Muscle layer of duodenum (tissue), 2 donors: ENCODE data around the gene ADAMTSL4.
A peak's percentile ranks its signal among the peaks of the same experiment; 100 is the strongest.

Experiments
- H3K27ac ChIP-seq: one replicate; pipeline ENCODE4 v1.7.0; 2013; ENCODE audit warnings: mild to moderate bottlenecking, low read length
- H3K27me3 ChIP-seq: one replicate; pipeline ENCODE4 v1.7.0; 2013; ENCODE audit warnings: low read depth, mild to moderate bottlenecking, control low read depth, low read length
- H3K36me3 ChIP-seq, 2 donors: one replicate each; pipeline ENCODE4 v1.7.0; 2013; ENCODE audit warnings: low read length in 2 of 2, control low read depth in 1 of 2, mild to moderate bottlenecking in 1 of 2; ENCODE audit not compliant: insufficient read depth in 2 of 2, control insufficient read depth in 1 of 2
- H3K4me1 ChIP-seq, 2 donors: one replicate each; pipeline ENCODE4 v1.7.0; 2013; ENCODE audit warnings: low read length in 2 of 2, mild to moderate bottlenecking in 2 of 2, control low read depth in 1 of 2, moderate library complexity in 1 of 2; ENCODE audit not compliant: insufficient read depth in 2 of 2, control insufficient read depth in 1 of 2
- H3K4me3 ChIP-seq, 2 donors: one replicate each; pipeline ENCODE4 v1.7.0; 2013; ENCODE audit warnings: low read length in 2 of 2, low read depth in 1 of 2, mild to moderate bottlenecking in 1 of 2
- H3K9me3 ChIP-seq, 2 donors: one replicate each; pipeline ENCODE4 v1.7.0; 2013; ENCODE audit warnings: low read length in 2 of 2, control low read depth in 1 of 2, mild to moderate bottlenecking in 1 of 2; ENCODE audit not compliant: control insufficient read depth in 1 of 2
- donor health status: healthy.

ADAMTSL4 gene

DNA sequence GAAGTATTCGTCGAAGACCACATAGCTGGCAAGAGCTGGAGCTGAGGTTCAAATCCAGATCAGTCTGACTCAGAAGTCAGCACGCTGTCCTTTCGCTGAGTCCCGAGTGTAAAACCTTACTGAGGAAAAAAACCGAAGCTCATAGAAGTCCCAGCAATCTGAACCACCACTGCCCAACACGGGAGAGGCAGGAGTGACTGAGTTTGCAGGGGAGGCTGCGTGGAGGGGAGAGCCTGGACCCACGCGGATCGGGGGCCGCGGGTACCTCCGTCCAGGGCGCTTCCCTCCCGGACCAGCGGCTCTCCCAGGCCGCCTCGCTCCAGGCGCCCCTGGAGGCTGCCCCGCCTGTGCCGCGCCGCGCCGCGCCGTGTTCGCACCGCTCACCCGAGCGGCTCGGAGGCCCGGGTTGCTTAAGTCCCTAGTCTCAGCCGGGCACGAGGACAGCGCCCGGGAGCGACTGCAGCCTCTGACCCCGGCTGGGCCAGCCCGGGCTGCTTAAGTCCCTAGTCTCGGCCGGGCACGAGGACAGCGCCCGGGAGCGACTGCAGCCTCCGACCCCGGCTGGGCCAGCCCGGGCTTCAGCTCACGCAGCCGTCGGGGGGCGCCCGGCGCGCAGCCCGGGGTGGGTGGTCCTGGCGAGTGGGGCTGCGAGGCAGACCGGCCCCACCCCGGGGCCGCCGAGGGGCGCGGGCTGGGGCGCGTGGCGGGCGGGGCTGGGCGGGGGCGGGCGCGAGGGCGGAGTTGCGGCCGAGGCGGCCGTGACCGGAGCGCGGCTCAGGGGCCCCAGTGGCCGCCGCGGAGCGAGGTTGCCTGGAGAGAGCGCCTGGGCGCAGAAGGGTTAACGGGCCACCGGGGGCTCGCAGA is at the start of gene ADAMTSL4:
Gene ADAMTSL4 (plus strand): TSS at position 777 of the 864 bp plus-strand sequence. CDS start 2,881 bp downstream, outside the sequence.
- no peaks in the 10 kb centered on the region for H3K27me3 ChIP-seq
- peak within 1 kb of the TSS; percentile 57 to 60 for H3K4me3 ChIP-seq
- H3K36me3 ChIP-seq: no peaks in the 10 kb centered on the region
- H3K27ac ChIP-seq: peak within 1 kb of the TSS; percentile 81
- H3K9me3 ChIP-seq: no peaks in the 10 kb centered on the region
- peaks cover 9 to 19% of the 10 kb centered on the region in 2 donors for H3K4me1 ChIP-seq

DNA sequence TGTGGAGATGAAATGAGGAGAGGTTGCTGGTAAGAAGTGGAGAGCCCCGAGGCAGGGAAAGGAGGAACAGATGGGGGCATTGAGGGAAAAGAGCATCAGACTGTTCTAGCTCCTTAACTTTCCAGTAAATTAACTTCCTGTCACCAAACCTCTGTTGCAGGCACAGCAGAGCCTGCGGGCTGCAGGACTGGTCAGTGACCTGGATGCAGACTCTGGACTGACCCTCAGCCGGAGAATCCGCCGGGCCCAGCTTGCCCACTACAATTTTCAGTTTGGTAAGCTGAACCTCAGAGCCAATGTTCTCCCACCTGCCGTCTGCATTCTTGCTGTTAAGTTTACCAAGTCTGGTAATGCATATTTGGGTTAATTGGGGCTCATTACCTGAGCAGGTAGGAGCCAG is 43.8 kb upstream of the ADAMTSL4 start:
- no peak overlapping the region for H3K27ac ChIP-seq
- no peaks in the 10 kb centered on the region for H3K9me3 ChIP-seq
- H3K4me1 ChIP-seq: peaks cover 4 to 6% of the 10 kb centered on the region in 2 donors
- H3K4me3 ChIP-seq: no peak overlapping the region
- no peaks in the 10 kb centered on the region for H3K27me3 ChIP-seq
- peaks cover 32 to 34% of the 10 kb centered on the region in 2 donors for H3K36me3 ChIP-seq

DNA sequence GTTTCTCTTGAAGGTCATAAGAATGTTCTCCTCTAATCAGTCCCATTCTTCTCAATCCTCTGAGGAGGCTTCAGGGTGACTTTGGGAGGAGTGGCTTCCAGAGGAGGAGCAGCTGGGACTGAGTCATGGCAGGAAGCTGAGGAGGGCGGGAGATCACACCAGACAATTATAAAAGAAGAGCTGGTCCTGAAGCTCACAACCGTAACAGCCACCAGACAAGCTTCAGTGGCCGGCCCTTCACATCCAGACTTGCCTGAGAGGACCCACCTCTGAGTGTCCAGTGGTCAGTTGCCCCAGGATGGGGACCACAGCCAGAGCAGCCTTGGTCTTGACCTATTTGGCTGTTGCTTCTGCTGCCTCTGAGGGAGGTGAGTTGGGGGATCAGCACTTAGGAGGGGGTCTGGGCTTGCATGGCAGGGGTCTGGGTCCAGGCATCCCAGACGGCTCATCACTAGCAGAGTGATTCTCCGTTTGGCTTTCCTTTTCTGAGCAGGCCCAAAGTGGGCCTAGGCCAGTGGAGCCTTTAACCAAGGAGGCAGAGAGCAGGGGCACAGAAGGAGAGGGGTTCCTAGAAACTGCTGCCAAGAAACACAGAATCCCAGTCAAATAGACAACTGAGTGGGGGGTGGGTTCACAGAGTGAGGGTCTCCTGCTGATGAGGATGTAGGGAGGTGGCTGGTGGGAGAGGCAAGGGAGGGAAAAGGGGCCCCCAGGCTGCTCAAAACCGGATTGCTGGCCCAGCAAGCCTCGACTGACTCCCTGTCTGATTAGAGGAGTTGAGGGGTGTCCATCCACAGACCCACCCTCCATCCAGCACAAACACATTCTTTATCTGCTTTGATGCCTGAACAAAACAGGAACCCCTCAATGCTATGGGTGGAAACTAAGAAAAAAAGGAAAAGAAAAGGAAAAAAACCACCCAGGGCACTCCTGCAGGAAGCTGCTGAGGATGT is 41.0 kb upstream of the ADAMTSL4 start, which contains the start of gene ECM1:
Gene ECM1 (plus strand): TSS at position 198 of the 953 bp plus-strand sequence. CDS start 101 bp downstream, at position 299.
- Histone ChIP-seq H3K36me3 (peaks cover 29 to 36% of the 10 kb centered on the region in 2 donors), H3K4me3 (peak within 1 kb of the TSS; percentile 52 to 53), H3K9me3 (no peaks in the 10 kb centered on the region), H3K4me1 (peaks cover 4 to 6% of the 10 kb centered on the region in 2 donors), H3K27ac (peak within 1 kb of the TSS; percentile 87), H3K27me3 (no peaks in the 10 kb centered on the region)

DNA sequence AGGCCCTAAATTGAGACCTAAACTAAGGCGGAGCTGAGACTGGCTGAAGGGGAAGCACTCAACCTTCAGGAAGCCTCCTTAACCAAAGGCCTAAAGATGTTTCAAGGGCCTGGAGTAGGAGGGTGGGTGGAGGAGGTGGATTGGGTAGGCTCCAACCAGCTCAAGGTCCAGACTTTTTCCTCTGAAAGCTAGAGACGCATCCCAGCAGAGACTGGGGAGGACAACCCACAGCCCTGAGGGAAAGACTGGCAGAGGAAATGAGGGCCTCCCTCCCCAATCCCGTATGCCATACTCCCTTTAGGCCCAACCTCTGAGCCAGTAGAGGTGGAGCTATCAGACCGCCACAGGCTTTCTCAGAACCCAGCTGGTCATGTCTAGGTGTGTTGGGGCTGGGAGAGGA is 40.2 kb upstream of the ADAMTSL4 start:
- Histone ChIP-seq H3K4me3 (peak overlapping the region; percentile 24 to 53), H3K4me1 (peaks cover 4 to 6% of the 10 kb centered on the region in 2 donors), H3K27ac (no peak overlapping the region), H3K27me3 (no peaks in the 10 kb centered on the region), H3K9me3 (no peaks in the 10 kb centered on the region), H3K36me3 (peaks cover 27 to 36% of the 10 kb centered on the region in 2 donors)

DNA sequence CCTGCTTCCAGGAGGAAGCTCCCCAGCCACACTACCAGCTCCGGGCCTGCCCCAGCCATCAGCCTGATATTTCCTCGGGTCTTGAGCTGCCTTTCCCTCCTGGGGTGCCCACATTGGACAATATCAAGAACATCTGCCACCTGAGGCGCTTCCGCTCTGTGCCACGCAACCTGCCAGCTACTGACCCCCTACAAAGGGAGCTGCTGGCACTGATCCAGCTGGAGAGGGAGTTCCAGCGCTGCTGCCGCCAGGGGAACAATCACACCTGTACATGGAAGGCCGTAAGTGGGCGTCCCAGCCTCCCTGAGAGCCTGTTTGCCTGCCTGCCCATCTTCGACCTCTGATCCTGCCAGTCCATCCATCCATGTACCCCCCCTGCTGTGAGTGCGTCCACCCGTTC is 37.7 kb upstream of the ADAMTSL4 start:
- H3K27ac ChIP-seq: no peak overlapping the region

DNA sequence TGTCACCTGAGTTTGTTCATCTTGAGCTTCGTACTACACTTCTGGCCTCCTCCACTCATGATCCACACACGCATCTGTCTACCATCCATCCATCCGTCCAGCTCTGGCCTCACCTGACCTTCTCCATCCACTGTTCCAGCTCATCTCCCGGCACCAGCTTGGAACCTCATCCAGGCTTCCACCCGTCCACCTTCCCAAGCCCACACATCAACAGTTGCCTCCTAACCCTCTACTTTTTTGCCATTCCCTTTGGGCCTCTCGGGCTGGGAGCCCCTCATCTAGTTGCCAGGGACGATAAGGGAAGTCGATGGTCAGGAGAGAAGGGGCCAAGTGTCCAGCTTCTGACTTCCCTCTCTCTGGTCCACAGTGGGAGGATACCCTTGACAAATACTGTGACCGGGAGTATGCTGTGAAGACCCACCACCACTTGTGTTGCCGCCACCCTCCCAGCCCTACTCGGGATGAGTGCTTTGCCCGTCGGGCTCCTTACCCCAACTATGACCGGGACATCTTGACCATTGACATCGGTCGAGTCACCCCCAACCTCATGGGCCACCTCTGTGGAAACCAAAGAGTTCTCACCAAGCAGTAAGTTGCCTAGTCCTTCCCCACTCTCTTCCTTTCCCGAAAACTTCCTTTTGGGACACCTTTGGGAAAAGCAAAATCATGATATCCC is 37.1 kb upstream of the ADAMTSL4 start:
- Histone ChIP-seq H3K27me3 (no peaks in the 10 kb centered on the region), H3K27ac (no peak overlapping the region), H3K4me3 (no peak overlapping the region), H3K4me1 (peaks cover 12 to 16% of the 10 kb centered on the region in 2 donors), H3K9me3 (no peaks in the 10 kb centered on the region), H3K36me3 (peaks cover 0 to 7% of the 10 kb centered on the region in 2 donors)

More for the DNA sequence above, 37.7 kb upstream of the ADAMTSL4 start:
- Histone ChIP-seq H3K4me3 (no peak overlapping the region), H3K4me1 (peaks cover 11 to 16% of the 10 kb centered on the region in 2 donors), H3K27me3 (no peaks in the 10 kb centered on the region), H3K9me3 (no peaks in the 10 kb centered on the region), H3K36me3 (peaks cover 4 to 12% of the 10 kb centered on the region in 2 donors)

DNA sequence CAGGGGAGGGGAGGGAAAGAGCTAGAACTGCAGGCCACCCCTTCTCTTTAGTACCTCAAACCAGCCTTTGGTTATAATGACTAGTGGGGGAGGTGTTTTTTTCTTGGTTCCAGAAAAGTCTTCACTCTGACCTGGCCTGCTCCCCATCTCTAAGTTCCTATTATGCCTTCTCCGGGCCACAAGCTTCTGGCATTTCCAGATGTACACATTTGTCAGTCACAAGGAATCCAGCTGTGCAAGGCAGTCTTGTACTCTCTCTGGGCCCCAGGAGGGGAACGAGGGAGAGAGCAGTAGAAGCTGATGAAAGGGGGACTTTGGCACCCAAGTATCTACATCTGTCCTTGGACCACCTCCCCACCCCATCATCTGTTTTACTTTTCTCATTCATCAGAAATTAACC is 36.4 kb upstream of the ADAMTSL4 start:
- no peak overlapping the region for H3K4me3 ChIP-seq
- no peaks in the 10 kb centered on the region for H3K9me3 ChIP-seq
- H3K27ac ChIP-seq: no peak overlapping the region
- peaks cover 0 to 7% of the 10 kb centered on the region in 2 donors for H3K36me3 ChIP-seq
- peaks cover 8 to 16% of the 10 kb centered on the region in 2 donors for H3K4me1 ChIP-seq
- H3K27me3 ChIP-seq: no peaks in the 10 kb centered on the region

DNA sequence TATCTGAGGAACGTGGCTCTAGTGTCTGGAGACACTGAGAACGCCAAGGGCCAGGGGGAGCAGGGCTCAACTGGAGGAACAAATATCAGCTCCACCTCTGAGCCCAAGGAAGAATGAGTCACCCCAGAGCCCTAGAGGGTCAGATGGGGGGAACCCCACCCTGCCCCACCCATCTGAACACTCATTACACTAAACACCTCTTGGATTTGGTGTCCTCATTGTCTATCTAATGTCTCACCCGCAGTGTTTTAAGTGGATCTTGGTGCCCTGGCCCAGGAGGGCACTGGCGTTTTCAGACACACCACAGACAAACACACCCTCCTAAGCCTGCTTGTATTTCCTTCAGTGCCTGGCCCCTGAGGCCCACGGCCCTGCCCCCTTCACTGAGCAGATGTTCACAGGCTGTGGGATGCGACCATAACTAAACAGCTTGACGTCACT is 35.8 kb upstream of the ADAMTSL4 start:
- H3K9me3 ChIP-seq: no peaks in the 10 kb centered on the region
- H3K36me3 ChIP-seq: peaks cover 0 to 7% of the 10 kb centered on the region in 2 donors
- no peaks in the 10 kb centered on the region for H3K27me3 ChIP-seq
- no peak overlapping the region for H3K27ac ChIP-seq
- H3K4me1 ChIP-seq: peaks cover 6 to 12% of the 10 kb centered on the region in 2 donors
- no peak overlapping the region for H3K4me3 ChIP-seq

DNA sequence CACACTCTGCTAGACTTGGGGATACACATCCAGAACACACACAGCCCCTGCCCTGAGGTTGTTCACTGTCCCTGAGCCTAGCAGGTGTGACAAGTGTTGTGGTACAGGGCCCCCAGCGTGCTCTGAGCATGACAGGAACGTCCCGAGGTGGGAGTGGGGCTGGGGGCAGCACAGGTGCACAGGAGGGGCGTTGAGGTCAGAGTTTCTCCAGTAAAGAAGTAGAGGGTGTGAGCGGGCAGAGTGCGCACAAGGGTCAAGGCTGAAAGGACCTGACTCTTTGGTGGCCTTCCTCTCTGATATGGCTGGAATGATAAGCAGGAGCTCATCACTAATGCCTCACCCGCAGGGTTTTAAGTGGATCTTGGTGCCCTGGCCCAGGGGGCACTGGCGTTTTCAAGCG is 34.9 kb upstream of the ADAMTSL4 start:
- no peak overlapping the region for H3K27ac ChIP-seq
- no peaks in the 10 kb centered on the region for H3K27me3 ChIP-seq
- H3K4me3 ChIP-seq: no peak overlapping the region

DNA sequence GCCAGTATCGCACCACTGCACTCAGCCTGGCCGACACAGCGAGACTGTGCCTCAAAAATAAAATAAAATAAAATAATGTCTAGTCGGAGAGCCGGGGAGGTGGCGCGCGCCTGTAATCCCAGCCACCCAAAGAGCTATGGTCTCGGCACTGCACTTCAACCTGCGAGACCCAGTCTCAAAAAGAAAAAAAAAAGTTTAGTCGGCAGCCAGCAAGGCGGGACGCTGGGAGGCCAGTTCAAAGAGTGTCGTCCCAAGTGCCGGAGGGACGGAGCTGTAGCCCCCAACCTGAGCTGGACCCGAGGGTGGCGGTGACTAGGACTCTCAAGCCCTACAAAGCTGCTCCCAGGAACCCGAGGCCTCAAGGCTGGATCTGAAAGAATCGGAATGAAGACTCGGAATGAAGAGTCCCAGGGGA is 34.3 kb upstream of the ADAMTSL4 start:
- no peaks in the 10 kb centered on the region for H3K27me3 ChIP-seq
- H3K4me1 ChIP-seq: peaks cover 6 to 12% of the 10 kb centered on the region in 2 donors
- H3K9me3 ChIP-seq: no peaks in the 10 kb centered on the region
- H3K27ac ChIP-seq: peak overlapping the region; percentile 73
- peak overlapping the region; percentile 61 to 80 for H3K4me3 ChIP-seq
- peaks cover 0 to 7% of the 10 kb centered on the region in 2 donors for H3K36me3 ChIP-seq

More for the DNA sequence above, 34.9 kb upstream of the ADAMTSL4 start:
- Histone ChIP-seq H3K9me3 (no peaks in the 10 kb centered on the region), H3K4me1 (peaks cover 6 to 12% of the 10 kb centered on the region in 2 donors), H3K36me3 (peaks cover 0 to 7% of the 10 kb centered on the region in 2 donors)
